GOT3 (cell line): Measurements from ENCODE around the gene MED26.

ENCODE experiments used
- DNase-seq: peaks from one replicate; lab custom pipeline; 2025; ENCODE audit warnings: mixed read lengths; lab: John Stamatoyannopoulos, UW

The MED26 gene

GRCh38 chr19:16650821-16651220, 22.8 kb upstream of the MED26 start:
- no peak for DNase-seq

DNA sequence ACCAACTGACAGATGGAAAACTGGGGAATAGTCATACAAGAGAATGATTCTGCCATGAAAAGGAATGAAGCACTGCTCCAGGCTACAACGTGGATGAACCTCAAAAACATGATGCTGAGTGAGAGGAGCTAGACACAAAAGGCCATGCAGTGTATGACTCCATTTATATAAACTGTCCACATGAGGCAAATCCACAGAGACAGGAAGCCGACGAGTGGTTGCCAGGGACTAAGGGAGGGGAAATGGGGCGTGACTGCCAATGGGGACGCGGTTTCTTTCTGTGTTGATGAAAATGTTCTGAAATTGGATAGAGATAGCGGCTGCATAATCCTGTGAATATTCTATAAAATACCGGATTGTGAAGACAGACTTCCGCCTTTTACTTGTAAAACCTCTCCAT, 21.7 kb upstream of the MED26 start:
- no peak for DNase-seq

DNA sequence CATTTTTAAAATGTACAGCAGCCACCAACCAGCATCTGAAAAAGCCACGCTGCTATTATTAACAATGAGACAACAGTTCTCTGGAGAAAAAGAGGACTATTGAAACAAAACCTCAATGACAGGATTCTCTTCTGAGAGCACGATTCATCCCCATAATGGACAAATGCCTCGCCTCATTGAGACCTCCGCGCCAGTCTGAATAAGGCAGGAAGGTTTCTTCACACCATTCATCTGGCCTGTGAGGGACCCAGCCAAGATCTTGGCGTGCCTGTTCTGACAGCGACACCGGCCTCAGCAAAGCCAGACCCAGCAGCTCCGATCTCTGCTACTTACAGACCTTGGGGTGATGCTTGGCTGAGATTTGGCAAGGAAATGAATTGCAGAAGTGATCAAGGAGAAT, 17.1 kb upstream of the MED26 start:
- no peak for DNase-seq

DNA sequence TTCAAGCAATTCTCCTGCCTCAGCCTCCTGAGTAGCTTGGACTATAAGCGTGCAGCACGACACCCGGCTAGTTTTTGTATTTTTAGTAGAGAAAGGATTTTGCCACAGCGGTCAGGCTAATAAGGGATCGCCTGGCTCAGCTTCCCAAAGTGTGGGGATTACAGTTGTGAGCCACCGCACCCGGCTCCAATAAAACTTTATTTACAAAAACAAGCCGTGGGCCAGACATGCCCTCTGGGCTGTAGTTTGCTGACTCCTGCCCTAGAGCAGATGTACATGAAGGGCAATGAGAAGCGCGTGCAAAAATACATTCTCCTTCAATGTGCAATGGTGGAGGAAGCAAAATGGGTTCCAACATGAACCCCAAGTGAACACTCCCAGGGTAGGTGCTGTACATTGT, 13.7 kb upstream of the MED26 start:
- DNase-seq = no peak

DNA sequence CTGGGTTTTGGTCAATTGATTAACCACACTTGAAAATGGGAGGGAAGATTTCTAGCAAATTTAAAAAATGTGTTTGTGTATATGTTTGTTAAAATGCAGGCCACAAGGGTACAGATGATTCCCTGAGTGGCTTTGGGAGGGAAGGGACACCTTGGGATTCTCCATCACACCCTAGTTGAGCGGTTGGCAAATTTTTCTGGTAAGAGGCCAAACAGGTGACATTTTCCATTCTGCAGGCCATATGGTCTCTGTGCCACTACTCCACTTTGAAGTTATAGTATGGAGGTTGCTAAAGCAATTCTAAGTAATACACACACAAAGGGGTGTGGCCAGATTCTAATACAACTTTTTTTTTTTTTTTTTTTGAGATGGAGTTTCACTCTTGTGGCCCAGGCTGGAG, 12.9 kb upstream of the MED26 start:
- no peak for DNase-seq

DNA sequence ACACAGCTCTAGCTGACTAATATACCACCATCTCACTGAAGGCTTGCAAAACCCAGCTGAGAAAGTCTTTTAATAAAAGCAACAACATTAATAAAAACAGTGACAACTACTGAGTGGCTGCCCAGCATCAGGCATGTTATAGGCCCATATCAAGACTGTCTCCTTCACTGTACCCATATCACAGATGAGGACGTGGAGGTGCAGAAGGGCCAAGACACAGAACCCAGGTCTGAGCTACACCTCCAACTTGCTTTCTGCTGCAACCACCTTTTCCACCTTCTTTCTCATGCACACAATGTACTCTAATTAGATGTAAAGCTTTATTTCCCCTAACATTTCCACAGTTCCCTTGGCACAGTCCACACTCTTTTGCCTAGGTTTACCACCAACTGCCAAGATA, 10.7 kb upstream of the MED26 start:
- DNase-seq = no peak

- no peak for DNase-seq
Observed at GRCh38 chr19:16637535-16637934, 9.5 kb upstream of the MED26 start.

DNA sequence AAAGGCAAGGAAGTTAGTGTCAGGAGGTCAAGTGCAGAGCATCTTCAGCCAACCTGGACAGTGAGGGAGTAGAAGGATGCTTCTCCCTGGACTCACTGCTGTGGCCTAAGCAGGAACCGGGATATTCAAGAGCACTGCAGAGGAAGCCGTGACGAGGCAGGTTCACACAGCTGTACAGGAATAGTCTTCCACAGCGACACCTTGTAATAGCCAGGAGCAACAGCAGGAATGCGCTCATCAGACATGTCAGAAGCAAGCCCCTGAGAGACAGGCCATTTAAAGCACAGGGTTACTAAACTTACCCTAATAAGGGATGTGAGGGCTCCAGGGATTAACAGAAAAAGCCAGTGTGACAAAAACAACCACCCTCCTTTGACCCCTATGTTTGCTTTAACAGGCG, 3.5 kb upstream of the MED26 start:
- DNase-seq = no peak

GRCh38 chr19:16628984-16629691, 1.1 kb upstream of the MED26 start:
- no peak for DNase-seq

DNA sequence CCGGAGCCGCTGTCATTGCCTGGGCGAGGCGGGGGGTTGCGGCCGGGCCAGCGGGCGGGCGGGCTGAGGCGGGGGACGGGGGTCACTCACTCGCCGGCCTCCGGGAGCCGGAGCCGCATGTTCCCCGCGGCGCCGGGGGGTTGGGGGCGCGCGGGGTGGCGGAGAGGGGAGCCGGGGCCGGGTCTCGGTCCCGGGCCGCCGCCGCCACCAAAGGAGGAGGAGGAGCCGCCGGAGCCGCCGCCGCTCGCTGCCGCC, 149 bp downstream of the MED26 start:
- no peak for DNase-seq

DNA sequence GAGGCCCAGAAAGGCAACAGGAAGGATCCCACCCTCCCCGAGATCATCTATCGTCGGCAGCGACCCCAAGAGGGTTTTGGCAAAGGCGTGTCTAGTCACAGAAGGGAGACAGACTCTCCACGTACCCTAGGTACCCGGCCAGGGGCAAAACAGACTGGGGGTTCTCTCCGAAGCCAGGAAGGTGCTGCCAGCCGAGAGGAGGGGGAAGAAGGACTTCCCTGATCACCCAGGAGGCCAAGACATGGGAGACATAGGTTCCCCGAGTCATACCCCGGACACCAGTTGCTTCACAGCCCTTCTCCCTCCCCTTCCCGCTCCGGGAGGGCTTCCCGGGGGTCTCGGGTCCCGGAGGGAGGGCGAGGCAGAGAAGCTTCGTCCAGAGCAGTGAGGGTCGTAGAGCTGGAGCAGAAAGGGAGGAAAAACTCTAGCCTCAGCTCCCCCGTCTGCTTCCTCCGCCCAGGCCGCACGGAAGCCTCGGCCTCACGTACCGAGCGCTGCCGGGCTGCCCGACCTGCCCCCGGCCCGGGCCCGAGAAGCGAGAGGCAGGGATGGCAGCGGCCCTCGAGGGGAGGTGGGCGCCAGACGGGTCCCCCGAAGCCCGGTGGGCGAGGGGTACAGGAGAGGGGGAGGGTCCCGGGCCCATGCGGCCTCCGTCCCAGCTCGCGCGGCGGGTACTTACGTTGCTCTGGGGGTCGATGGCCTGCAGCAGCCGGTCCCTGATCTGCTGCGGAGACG, 644 bp downstream of the MED26 start:
- DNase-seq = no peak

DNA sequence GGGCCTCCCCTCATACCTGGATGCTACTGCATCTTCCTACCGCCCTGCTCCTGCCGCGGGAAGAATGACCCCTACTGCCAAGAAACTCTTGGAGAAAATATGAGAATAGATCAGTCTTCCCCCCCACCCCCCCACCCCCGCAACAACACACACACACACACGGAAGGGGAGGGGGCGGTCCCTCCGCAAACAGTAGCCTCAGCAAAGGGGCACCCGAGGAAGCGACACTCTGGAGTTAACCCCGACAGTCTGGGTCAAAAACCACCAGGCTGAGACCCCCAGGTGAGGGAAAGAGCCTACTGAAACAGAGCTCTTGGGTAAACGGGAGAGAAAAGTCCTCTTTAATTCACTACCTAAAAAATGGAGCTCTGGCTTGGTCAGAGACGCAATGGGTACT, 1.2 kb downstream of the MED26 start:
- DNase-seq = no peak

DNA sequence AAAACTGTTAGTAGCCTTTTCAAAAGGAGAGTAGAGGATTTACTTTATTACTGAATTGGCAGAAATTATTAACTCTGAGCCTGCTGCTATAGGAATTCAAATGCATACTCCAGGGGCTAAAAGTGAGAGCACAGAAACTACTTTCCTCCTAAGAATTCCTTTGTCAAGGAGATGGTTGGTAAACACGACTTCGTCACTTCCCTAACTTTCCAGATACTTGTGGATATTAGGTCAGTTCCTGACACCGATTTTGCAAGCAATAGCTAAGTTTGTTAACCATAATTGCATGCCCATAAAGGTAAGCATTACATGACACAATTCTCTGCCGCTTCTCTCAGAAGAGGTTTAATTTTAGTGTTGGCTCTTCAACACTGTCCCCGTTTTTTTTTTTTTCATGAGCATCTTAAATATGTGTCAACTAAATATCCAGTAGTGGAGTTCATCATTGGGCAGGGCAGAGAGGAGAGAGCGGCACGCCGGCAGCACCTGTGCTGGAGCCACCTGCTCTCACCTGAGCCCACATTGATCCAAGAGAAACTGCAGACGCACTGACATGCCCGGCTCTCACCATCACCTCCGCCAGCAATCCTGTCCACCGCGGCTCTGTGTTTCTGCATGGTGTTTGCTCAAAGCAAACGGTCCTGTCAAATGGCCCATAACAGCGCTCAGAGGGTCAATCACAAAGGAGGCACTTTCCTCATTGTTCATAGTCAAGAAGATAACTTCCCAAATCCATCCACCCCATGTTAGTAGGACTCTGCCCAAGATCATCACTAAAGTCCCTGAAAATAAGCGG, 2.6 kb downstream of the MED26 start:
- DNase-seq = no peak

DNA sequence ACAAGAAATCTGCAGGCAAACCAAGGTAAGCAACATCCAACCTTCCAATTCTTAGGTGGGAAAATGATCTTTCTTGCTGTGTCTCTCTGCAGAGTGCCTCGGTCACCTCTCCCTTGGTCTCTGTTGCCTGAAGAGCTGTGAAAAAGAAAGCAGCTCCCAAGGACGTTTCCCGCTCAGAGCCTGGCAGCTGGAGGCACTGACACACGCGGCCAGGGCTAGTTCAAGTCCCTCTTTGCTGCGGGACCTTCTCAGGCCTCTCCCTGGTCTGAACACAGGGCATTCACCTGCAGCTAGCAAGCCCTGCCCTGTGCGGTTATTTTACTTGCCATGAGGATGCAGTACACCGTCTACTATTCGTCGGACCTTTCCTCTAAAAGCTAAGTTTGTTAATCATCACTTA, 3.8 kb downstream of the MED26 start:
- no peak for DNase-seq

- no peak for DNase-seq
Observed at GRCh38 chr19:16623576-16623975, 4.4 kb downstream of the MED26 start.

DNA sequence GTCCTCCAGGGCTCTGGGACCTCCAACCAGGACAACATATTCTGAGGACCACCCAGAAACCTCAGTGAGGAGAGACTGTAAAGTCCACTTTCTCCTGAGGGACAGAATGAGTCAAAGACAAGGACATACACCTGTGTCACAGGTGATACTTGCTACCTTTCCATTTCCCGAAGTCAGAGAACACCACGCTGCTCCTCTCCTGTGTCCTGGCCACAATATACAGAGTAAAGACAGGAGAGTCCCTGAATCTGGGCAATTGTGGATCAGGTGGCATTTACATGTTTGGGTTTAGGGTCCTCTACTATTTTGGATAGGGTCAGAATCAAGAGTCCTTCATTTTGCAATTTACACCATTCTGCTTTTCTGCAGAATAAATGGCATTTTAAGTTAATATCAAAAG, 4.9 kb downstream of the MED26 start:
- DNase-seq = no peak

GRCh38 chr19:16621165-16621800, 6.7 kb downstream of the MED26 start:
- no peak for DNase-seq

GRCh38 chr19:16620584-16620983, 7.4 kb downstream of the MED26 start:
- no peak for DNase-seq

GRCh38 chr19:16620018-16620417, 8.0 kb downstream of the MED26 start:
- DNase-seq = no peak

GRCh38 chr19:16619457-16619856, 8.5 kb downstream of the MED26 start:
- no peak for DNase-seq

- no peak for DNase-seq
Observed at GRCh38 chr19:16618248-16618647, 9.8 kb downstream of the MED26 start.

- DNase-seq = no peak
Observed at GRCh38 chr19:16615808-16616207, 12.2 kb downstream of the MED26 start.

DNA sequence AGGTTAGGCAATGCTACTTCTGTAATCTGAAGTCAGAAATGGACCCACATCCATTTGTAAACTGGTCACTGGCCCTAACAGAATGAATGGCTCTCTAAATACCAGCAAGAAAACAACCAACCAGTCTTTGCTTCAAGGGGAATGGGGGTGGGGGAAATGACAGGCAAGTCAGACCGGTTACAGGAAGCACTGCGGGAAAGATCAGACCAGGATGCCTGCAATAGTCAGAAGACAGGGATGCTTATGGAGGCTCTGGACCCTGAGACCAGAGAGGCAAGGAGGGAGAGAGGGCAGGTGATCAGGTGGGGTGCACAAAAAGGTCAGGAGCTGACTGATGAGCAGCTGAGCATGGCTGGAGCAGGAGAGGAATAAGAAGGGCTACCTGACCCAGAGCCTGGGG, 13.1 kb downstream of the MED26 start:
- no peak for DNase-seq
